GM12801 (cell line): Measurements from ENCODE around the gene CBR4.

ENCODE experiments used
- CTCF ChIP-seq: IDR thresholded peaks from one replicate; pipeline ENCODE4 v1.5.1; 2011; ENCODE audit warnings: control low read depth; ENCODE audit not compliant: insufficient read length; ENCODE audit errors: extremely low read depth

CBR4 gene

GRCh38 chr4:169014586-169014985, 4.5 kb upstream of the CBR4 start:
- TF ChIP-seq CTCF: no peak

DNA sequence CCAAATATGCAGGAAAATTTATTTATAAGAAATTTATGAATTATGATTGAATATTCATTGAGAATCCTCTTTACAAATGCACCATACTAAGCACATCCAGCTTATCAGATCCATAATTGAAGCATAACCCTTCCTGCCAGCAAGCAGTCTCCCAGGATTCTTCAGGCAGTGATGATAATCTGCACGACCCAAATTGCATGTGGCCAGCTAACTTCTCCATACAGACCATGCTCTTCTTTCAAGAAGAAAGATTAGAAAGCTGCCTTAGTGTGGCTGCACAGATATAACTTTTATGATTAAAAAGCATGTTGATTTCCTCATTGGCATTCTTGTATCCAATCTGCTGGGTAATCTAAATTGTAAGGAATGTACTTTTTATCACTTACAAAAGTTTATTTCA, 3.3 kb upstream of the CBR4 start:
- no peak for TF ChIP-seq CTCF

- no peak for TF ChIP-seq CTCF
Measured at GRCh38 chr4:169012049-169012448, 2.0 kb upstream of the CBR4 start.

DNA sequence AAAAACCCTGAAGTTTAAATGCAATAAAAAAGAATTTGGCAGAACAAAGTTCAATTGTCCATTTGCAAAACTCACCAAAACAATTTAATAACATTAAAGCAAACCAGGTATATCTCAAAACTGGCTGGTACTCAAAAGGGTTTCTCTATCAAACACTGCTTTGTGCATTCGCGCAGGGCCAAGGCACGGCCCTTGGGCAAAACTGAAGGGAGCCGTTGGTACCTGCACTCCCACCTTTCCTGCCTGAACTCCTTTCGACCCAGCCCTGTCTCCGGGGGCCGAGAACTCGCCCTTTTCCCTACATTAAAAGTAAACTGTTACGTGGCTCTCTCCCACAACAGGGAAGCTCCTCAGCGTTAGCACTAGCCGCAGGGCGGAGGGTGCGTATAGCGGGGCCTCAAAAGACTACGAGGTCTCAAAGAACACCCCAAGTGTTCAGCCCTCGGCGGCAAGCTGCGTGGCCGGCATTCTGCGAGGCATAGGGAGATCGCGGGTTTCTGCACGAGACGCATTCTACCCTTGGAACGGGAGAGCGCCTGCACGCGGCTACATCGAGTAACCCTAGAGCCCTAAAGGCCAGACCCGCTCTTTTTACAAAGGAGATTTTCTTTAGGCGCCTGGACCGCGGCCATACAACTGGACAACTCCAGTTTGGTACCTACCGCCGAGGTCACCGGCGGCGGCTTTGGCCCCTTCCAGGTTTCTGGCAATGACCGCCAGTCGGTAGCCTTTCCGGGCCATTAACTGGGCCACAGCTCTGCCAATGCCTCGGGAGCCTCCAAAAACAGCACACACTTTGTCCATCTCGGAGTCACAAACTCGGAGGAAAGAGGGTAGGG, 550 bp downstream of the CBR4 start:
- no peak for TF ChIP-seq CTCF

DNA sequence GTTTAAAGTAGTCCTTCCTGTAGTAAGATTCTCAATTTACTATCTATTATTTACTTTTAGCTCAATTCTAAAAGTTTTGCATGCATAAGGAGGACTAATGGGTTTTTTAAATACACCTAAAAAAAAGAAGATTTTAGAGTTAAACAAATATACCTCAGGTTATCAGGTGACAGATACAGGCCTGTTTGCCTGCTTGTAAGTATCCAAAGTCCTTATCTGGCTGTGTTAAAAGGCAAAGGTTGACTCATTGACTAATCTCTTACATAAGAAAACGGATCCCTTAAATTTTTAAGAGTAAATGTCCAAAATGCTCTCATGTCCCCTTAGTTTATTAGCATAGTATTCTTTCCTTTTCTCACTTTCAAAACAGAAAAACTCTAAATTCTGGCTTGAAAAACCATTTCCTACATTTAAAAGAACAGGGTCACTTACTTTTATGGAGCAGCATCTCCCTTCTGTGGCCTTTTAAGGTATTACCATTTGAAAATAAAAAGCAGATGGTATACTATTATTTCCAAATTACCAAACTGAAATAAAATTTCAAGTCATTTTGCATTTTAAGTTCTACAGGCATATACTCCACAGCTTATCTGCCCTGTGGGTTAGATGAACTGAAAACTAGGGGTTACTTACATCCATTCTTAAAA, 4.5 kb downstream of the CBR4 start:
- TF ChIP-seq CTCF: no peak

DNA sequence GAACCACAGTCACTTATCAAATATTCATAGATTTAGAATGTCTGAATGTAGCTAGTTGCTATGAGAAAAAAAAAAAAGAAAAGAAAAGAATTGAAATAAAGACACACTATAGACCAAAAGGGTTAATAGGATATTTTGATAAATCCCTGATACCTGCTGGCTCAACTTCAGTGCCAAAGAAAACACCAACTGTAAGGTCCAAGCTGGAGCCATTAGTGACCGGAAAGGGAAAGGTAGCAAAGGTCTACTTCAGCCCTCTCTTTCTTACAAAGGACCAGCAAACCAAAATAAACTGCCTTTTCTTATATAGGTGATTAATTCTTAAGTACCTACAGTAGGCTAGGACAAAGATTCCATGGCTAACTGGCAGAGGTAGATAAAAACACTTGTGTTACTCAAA, 9.7 kb downstream of the CBR4 start:
- TF ChIP-seq CTCF: no peak

- no peak for TF ChIP-seq CTCF
Measured at GRCh38 chr4:168999809-169000208, 10.2 kb downstream of the CBR4 start.
